ENCODE data around the gene TNF. TPM values are rescaled to one million over a fixed set of nuclear protein-coding genes. Genes with fewer than 3 reads are reported as not detected.
A peak's percentile ranks its signal among the peaks of the same experiment; 100 is the strongest.
"Not testable (repeated sequence)": the region's sequence is repeated elsewhere in the genome, so short reads cannot be mapped to it uniquely, and the experiment has no call there.

TNF gene
- total and polyA plus RNA-seq, 5 donors, result 0.23 to 0.71 (median 0.42) TPM

- peak overlapping the region; percentile 77 for H3K27ac ChIP-seq (ENCODE audit: low read length)
- 24% methylated on average over 21 of the region's 21 CpGs for WGBS
- H3K9me3 ChIP-seq (ENCODE audit: control insufficient read depth, low read length), result no peaks in the 10 kb centered on the region
- DNase-seq, result peak in 2 of 3 donors; percentile 22 to 67
- no peaks in the 10 kb centered on the region for H3K4me1 ChIP-seq (ENCODE audit: control insufficient read depth, insufficient read depth, low read length)
- intact Hi-C loops (cut with DNase I), result loop anchor here in 2 of 4 donors (5.0 kb wide), 1 partner anchor 34 kb away; the partner anchor contains the start of genes ATP6V1G2 (in 2 of the 2) and NFKBIL1 (in 2 of the 2)
- peak; percentile 13 to 20 for ATAC-seq
- H3K27me3 ChIP-seq (ENCODE audit: control insufficient read depth, insufficient read depth), result no peaks in the 10 kb centered on the region
- peak overlapping the region; percentile 72 for H3K4me3 ChIP-seq (ENCODE audit: low read length)
Measured at GRCh38 chr6:31581434-31582229, 6.3 kb downstream of the TNF start.

- no peaks in the 10 kb centered on the region for H3K27me3 ChIP-seq (ENCODE audit: control insufficient read depth, insufficient read depth)
- peak in 1 of 3 donors; percentile 54 for DNase-seq
- peak within 1 kb of the TSS; percentile 72 for H3K4me3 ChIP-seq (ENCODE audit: low read length)
- ATAC-seq, result no peak
- no peaks in the 10 kb centered on the region for H3K9me3 ChIP-seq (ENCODE audit: control insufficient read depth, low read length)
- H3K4me1 ChIP-seq (ENCODE audit: control insufficient read depth, insufficient read depth, low read length), result no peaks in the 10 kb centered on the region
- H3K27ac ChIP-seq (ENCODE audit: low read length), result peak within 1 kb of the TSS; percentile 77
- intact Hi-C loops (cut with DNase I), result loop anchor here in 2 of 4 donors (5.0 kb wide), 1 partner anchor 35 kb away; the partner anchor contains the start of genes ATP6V1G2 (in 2 of the 2) and NFKBIL1 (in 2 of the 2)
- 75% methylated on average over 3 of the region's 3 CpGs for WGBS
Measured at GRCh38 chr6:31582230-31582643, 6.9 kb downstream of the TNF start, which contains the start of gene LTB. LTB (minus strand) TSS chr6:31582424; CDS start chr6:31582417, 7 bp downstream.

GRCh38 chr6:31585491-31585890 is 10.1 kb downstream of the TNF start:
- 59% methylated on average over 2 of the region's 2 CpGs for WGBS
- intact Hi-C loops (cut with DNase I), result loop anchor here in 1 of 4 donors (5.0 kb wide), 1 partner anchor 33 kb away; no protein-coding TSS in a partner anchor
- no peak for ATAC-seq
- Histone ChIP-seq H3K4me3 (ENCODE audit: low read length) (no peak overlapping the region), H3K9me3 (ENCODE audit: control insufficient read depth, low read length) (no peaks in the 10 kb centered on the region), H3K4me1 (ENCODE audit: control insufficient read depth, insufficient read depth, low read length) (no peaks in the 10 kb centered on the region), H3K27ac (ENCODE audit: low read length) (peak overlapping the region; percentile 16), H3K27me3 (ENCODE audit: control insufficient read depth, insufficient read depth) (no peaks in the 10 kb centered on the region)
- DNase-seq, result no peak

- Histone ChIP-seq H3K4me3 (ENCODE audit: low read length) (no peak within 1 kb of the TSS), H3K9me3 (ENCODE audit: control insufficient read depth, low read length) (no peaks in the 10 kb centered on the region), H3K27ac (ENCODE audit: low read length) (peak within 1 kb of the TSS; percentile 16), H3K27me3 (ENCODE audit: control insufficient read depth, insufficient read depth) (no peaks in the 10 kb centered on the region), H3K4me1 (ENCODE audit: control insufficient read depth, insufficient read depth, low read length) (no peaks in the 10 kb centered on the region)
- ATAC-seq (peak; percentile 46 to 55), DNase-seq (peak in 1 of 3 donors; percentile 22)
- intact Hi-C loops (cut with DNase I), result loop anchor here in 1 of 4 donors (5.0 kb wide), 1 partner anchor 34 kb away; no protein-coding TSS in a partner anchor
- 50% methylated on average over 1 of the region's 1 CpG for WGBS
Measured at GRCh38 chr6:31586008-31586407, 10.6 kb downstream of the TNF start, which contains the start of gene LST1. LST1 (plus strand) TSS chr6:31586277; CDS start chr6:31587300, 1,023 bp downstream.

GRCh38 chr6:31586599-31587281 is 11.4 kb downstream of the TNF start:
- H3K27me3 ChIP-seq (ENCODE audit: control insufficient read depth, insufficient read depth), result no peaks in the 10 kb centered on the region
- H3K9me3 ChIP-seq (ENCODE audit: control insufficient read depth, low read length), result no peaks in the 10 kb centered on the region
- H3K27ac ChIP-seq (ENCODE audit: low read length), result no peak overlapping the region
- H3K4me1 ChIP-seq (ENCODE audit: control insufficient read depth, insufficient read depth, low read length), result no peaks in the 10 kb centered on the region
- no peak overlapping the region for H3K4me3 ChIP-seq (ENCODE audit: low read length)
- WGBS, result 58% methylated on average over 9 of the region's 9 CpGs
- intact Hi-C loops (cut with DNase I), result loop anchor here in 1 of 4 donors (5.0 kb wide), 1 partner anchor 34 kb away; no protein-coding TSS in a partner anchor
- ATAC-seq, result peak; percentile 49 to 57
- DNase-seq, result peak in 1 of 3 donors; percentile 54

- Histone ChIP-seq H3K9me3 (ENCODE audit: control insufficient read depth, low read length) (no peaks in the 10 kb centered on the region), H3K4me1 (ENCODE audit: control insufficient read depth, insufficient read depth, low read length) (no peaks in the 10 kb centered on the region), H3K4me3 (ENCODE audit: low read length) (no peak overlapping the region), H3K27ac (ENCODE audit: low read length) (no peak overlapping the region), H3K27me3 (ENCODE audit: control insufficient read depth, insufficient read depth) (no peaks in the 10 kb centered on the region)
- DNase-seq (no peak), ATAC-seq (no peak)
- WGBS, result 62% methylated on average over 12 of the region's 12 CpGs
- intact Hi-C loops (cut with DNase I), result loop anchor here in 1 of 4 donors (5.0 kb wide), 1 partner anchor 36 kb away; no protein-coding TSS in a partner anchor
Measured at GRCh38 chr6:31587791-31588777, 12.7 kb downstream of the TNF start.

- DNase-seq (no peak), ATAC-seq (no peak)
- no peaks in the 10 kb centered on the region for H3K27me3 ChIP-seq (ENCODE audit: control insufficient read depth, insufficient read depth)
- no peak overlapping the region for H3K4me3 ChIP-seq (ENCODE audit: low read length)
- intact Hi-C loops (cut with DNase I), result loop anchor here in 1 of 4 donors (5.0 kb wide), 1 partner anchor 37 kb away; no protein-coding TSS in a partner anchor
- WGBS, result 42% methylated on average over 9 of the region's 9 CpGs
- H3K9me3 ChIP-seq (ENCODE audit: control insufficient read depth, low read length), result no peaks in the 10 kb centered on the region
- no peak overlapping the region for H3K27ac ChIP-seq (ENCODE audit: low read length)
- H3K4me1 ChIP-seq (ENCODE audit: control insufficient read depth, insufficient read depth, low read length), result no peaks in the 10 kb centered on the region
Measured at GRCh38 chr6:31588871-31589650, 13.7 kb downstream of the TNF start.

- H3K9me3 ChIP-seq (ENCODE audit: control insufficient read depth, low read length); intact Hi-C loops (cut with DNase I); H3K4me3 ChIP-seq (ENCODE audit: low read length); ATAC-seq; H3K27me3 ChIP-seq (ENCODE audit: control insufficient read depth, insufficient read depth); DNase-seq; H3K4me1 ChIP-seq (ENCODE audit: control insufficient read depth, insufficient read depth, low read length); H3K27ac ChIP-seq (ENCODE audit: low read length): not testable (repeated sequence)
- 89% methylated on average over 5 of the region's 5 CpGs for WGBS
Measured at GRCh38 chr6:31590691-31591090, 15.3 kb downstream of the TNF start.

- intact Hi-C loops (cut with DNase I), result no loop called here
- Histone ChIP-seq H3K27me3 (ENCODE audit: control insufficient read depth, insufficient read depth) (no peaks in the 10 kb centered on the region), H3K9me3 (ENCODE audit: control insufficient read depth, low read length) (no peaks in the 10 kb centered on the region), H3K4me1 (ENCODE audit: control insufficient read depth, insufficient read depth, low read length) (no peaks in the 10 kb centered on the region), H3K27ac (ENCODE audit: low read length) (no peak overlapping the region), H3K4me3 (ENCODE audit: low read length) (no peak overlapping the region)
- no peak for DNase-seq
- 91% methylated on average over 7 of the region's 7 CpGs for WGBS
- no peak for ATAC-seq
Measured at GRCh38 chr6:31592396-31592771, 17.0 kb downstream of the TNF start.
